Ishikawa (cell line): Measurements from ENCODE around the gene HS3ST5.

Source experiments
- CEBPB ChIP-seq: IDR thresholded peaks from 2 replicates; pipeline ENCODE4 v1.6.1; 2012
- CREB1 ChIP-seq: IDR thresholded peaks from 2 replicates; pipeline ENCODE4 v1.6.1; 2012; ENCODE audit warnings: low read depth
- EGR1 ChIP-seq: IDR thresholded peaks from 2 replicates; pipeline ENCODE4 v1.6.1; 2012
- EP300 ChIP-seq: IDR thresholded peaks from 2 replicates; pipeline ENCODE4 v1.6.1; 2012; ENCODE audit warnings: borderline replicate concordance
- FOXM1 ChIP-seq: IDR thresholded peaks from 2 replicates; pipeline ENCODE4 v1.6.1; 2012; ENCODE audit warnings: low read depth, borderline replicate concordance
- MAX ChIP-seq: IDR thresholded peaks from 2 replicates; pipeline ENCODE4 v1.6.1; 2012
- NFIC ChIP-seq: IDR thresholded peaks from 2 replicates; pipeline ENCODE4 v1.6.1; 2012
- RAD21 ChIP-seq: IDR thresholded peaks from 2 replicates; pipeline ENCODE4 v1.6.1; 2012; ENCODE audit warnings: low read depth
- TAF1 ChIP-seq: IDR thresholded peaks from 2 replicates; pipeline ENCODE4 v1.6.1; 2012; ENCODE audit warnings: low read depth, mild to moderate bottlenecking
- TCF12 ChIP-seq: IDR thresholded peaks from 2 replicates; pipeline ENCODE4 v1.6.1; 2012; ENCODE audit warnings: low read depth
- TEAD4 ChIP-seq: IDR thresholded peaks from 2 replicates; pipeline ENCODE4 v1.6.1; 2012
- YY1 ChIP-seq: IDR thresholded peaks from 2 replicates; pipeline ENCODE4 v1.6.1; 2012; ENCODE audit warnings: low read depth
- ZBTB7A ChIP-seq: IDR thresholded peaks from 2 replicates; pipeline ENCODE4 v1.6.1; 2012; ENCODE audit warnings: low read depth
- TF ChIP-seq, protein P1 (sequence below): IDR thresholded peaks from 2 replicates; pipeline ENCODE4 v1.6.1; 2012
- TF ChIP-seq, protein P2 (sequence below): IDR thresholded peaks from 2 replicates; pipeline ENCODE4 v1.6.1; 2012; ENCODE audit warnings: low read depth, mild to moderate bottlenecking

The HS3ST5 gene

GRCh38 chr6:114346451-114346850, 3.6 kb upstream of the HS3ST5 start:
- no peak for TF ChIP-seq CEBPB
- TF ChIP-seq TCF12: no peak
- no peak for TF ChIP-seq ZBTB7A
- no peak for TF ChIP-seq YY1
- no peak for TF ChIP-seq TEAD4
- TF ChIP-seq RAD21: no peak
- TF ChIP-seq, protein P1, sequence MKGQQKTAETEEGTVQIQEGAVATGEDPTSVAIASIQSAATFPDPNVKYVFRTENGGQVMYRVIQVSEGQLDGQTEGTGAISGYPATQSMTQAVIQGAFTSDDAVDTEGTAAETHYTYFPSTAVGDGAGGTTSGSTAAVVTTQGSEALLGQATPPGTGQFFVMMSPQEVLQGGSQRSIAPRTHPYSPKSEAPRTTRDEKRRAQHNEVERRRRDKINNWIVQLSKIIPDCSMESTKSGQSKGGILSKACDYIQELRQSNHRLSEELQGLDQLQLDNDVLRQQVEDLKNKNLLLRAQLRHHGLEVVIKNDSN: no peak
- no peak for TF ChIP-seq NFIC
- no peak for TF ChIP-seq CREB1
- no peak for TF ChIP-seq EGR1
- TF ChIP-seq MAX: no peak
- TF ChIP-seq EP300: no peak
- no peak for TF ChIP-seq FOXM1
- TF ChIP-seq, protein P2, sequence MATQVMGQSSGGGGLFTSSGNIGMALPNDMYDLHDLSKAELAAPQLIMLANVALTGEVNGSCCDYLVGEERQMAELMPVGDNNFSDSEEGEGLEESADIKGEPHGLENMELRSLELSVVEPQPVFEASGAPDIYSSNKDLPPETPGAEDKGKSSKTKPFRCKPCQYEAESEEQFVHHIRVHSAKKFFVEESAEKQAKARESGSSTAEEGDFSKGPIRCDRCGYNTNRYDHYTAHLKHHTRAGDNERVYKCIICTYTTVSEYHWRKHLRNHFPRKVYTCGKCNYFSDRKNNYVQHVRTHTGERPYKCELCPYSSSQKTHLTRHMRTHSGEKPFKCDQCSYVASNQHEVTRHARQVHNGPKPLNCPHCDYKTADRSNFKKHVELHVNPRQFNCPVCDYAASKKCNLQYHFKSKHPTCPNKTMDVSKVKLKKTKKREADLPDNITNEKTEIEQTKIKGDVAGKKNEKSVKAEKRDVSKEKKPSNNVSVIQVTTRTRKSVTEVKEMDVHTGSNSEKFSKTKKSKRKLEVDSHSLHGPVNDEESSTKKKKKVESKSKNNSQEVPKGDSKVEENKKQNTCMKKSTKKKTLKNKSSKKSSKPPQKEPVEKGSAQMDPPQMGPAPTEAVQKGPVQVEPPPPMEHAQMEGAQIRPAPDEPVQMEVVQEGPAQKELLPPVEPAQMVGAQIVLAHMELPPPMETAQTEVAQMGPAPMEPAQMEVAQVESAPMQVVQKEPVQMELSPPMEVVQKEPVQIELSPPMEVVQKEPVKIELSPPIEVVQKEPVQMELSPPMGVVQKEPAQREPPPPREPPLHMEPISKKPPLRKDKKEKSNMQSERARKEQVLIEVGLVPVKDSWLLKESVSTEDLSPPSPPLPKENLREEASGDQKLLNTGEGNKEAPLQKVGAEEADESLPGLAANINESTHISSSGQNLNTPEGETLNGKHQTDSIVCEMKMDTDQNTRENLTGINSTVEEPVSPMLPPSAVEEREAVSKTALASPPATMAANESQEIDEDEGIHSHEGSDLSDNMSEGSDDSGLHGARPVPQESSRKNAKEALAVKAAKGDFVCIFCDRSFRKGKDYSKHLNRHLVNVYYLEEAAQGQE: no peak
- no peak for TF ChIP-seq TAF1

- TF ChIP-seq NFIC: no peak
- no peak for TF ChIP-seq CREB1
- no peak for TF ChIP-seq TEAD4
- no peak for TF ChIP-seq RAD21
Measured at GRCh38 chr6:114344971-114345275, 2.1 kb upstream of the HS3ST5 start.

DNA sequence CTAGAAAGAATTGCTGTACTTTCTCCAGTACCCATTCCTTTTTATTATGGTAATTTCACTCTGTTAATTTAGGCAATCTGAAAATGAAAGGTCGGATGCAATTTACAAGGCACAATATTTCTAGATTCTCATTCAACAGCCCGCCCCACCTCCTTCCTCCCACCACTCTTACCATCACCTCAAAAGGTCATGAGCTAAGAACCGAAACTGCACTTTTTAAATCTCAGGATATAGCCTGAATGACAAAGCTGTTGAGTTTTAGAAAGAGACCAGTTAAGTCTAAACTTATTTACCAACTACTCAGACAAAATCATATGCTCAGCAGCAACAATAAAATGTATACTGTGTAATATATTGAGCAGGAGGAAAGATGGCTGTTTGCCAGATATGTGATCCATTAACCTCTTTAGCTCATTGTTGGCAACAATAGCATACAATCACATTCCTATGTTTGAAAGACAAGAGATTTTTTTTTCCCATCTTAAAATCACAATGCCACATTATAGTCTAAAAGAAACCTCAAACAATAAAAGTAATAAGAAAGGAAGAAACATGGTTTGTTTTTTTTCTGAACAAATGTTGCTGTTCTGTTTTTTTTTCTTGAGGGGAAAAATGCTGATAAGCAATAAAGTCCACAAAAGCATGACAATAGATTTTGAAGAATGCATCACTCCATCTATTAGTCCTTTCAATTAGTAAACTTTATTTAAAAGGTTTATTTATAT, 1.6 kb upstream of the HS3ST5 start:
- TF ChIP-seq, protein P2: no peak
- TF ChIP-seq MAX (no peak), TCF12 (no peak), TEAD4 (no peak), NFIC (no peak), CEBPB (no peak), EP300 (no peak), YY1 (no peak), RAD21 (no peak), ZBTB7A (no peak), EGR1 (no peak), TAF1 (no peak), FOXM1 (no peak)
- TF ChIP-seq, protein P1: no peak

DNA sequence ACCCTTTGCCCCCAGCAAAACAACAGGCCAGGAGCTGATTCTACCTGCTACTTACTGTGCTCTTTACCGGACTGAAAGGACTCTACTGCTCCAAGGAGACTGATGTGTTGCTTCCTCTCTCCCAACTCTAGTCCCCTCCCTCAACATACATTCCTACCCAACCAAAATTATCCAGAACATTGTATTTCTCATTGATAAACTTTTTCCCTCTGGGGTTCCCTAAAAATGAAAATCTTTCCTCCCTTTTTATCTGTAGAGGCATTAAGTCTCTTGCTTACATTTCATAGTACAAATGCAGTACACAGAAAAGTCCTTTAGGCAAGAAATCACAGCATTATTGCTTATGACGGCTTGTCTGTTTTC, 940 bp upstream of the HS3ST5 start:
- TF ChIP-seq ZBTB7A (no peak), FOXM1 (no peak), TCF12 (no peak), NFIC (no peak), RAD21 (no peak), TEAD4 (no peak), YY1 (no peak), EP300 (no peak), EGR1 (no peak), CEBPB (no peak), TAF1 (no peak), CREB1 (no peak), MAX (no peak)
- TF ChIP-seq, protein P1: no peak
- TF ChIP-seq, protein P2: no peak
